Esophagus squamous epithelium (tissue), 5 donors: ENCODE results near the gene RASGRF1. TPM values are rescaled to one million over a fixed set of nuclear protein-coding genes. Genes with fewer than 3 reads are reported as not detected.

Experiments
- DNase-seq: peaks from one replicate; lab custom pipeline; 2025; lab: John Stamatoyannopoulos, UW
- H3K27ac ChIP-seq, 4 donors: fragments of 200-600 bp; sonication (generic); one replicate each; pipeline ENCODE4 v1.5.1; 2016 to 2019; ENCODE audit warnings: mild to moderate bottlenecking in 1 of 4
- H3K27me3 ChIP-seq, 4 donors: fragments of 200-600 bp; sonication (generic); 1 replicate in 3 of 4; 2 replicates in 1 of 4; pipeline versions ENCODE4 v1.5.1 to v1.6.0; 2017 to 2021; ENCODE audit warnings: antibody characterized with exemption in 1 of 4
- H3K36me3 ChIP-seq, 3 donors: fragments of 200-600 bp; sonication (generic); one replicate each; pipeline ENCODE4 v1.5.1; 2016 to 2019
- H3K4me1 ChIP-seq, 3 donors: fragments of 200-600 bp; sonication (generic); one replicate each; pipeline ENCODE4 v1.5.1; 2017 to 2019
- H3K4me3 ChIP-seq, 4 donors: fragments of 200-600 bp; sonication (generic); 1 replicate in 3 of 4; 2 replicates in 1 of 4; pipeline ENCODE4 v1.5.1; 2016 to 2019; ENCODE audit warnings: mild to moderate bottlenecking in 2 of 4, moderate library complexity in 1 of 4
- H3K9me3 ChIP-seq, 3 donors: fragments of 200-600 bp; sonication (generic); one replicate each; pipeline ENCODE4 v1.5.1; 2016 to 2019
- POLR2A ChIP-seq, 4 donors: fragments of 450-650 bp; IDR thresholded peaks; one replicate each; pipeline ENCODE4 v1.6.1; 2017; ENCODE audit warnings: antibody characterized with exemption in 4 of 4, mild to moderate bottlenecking in 4 of 4, moderate library complexity in 3 of 4
- WGBS, 2 donors: methylation state at CpG; one replicate each; pipeline ENCODE4 v1.1.5; 2018; 5-methylcytosine and 5-hydroxymethylcytosine counted together
- intact Hi-C: fragments of 100-400 bp; cut with DNase I; formaldehyde crosslinking; loops from one replicate; pipeline ENCODE4 v1.15.0; 2022
- total RNA-seq, 4 donors: library from RNA; depleted of rRNA; stranded (reverse); fragments of >200 nt; gene quantifications; one replicate each; pipeline ENCODE4 v1.1.0, GENCODE V29; 2016
- TF ChIP-seq, protein P1 (sequence below), 6 experiments: fragments of 450-650 bp in 4 of 6; fragments of 200-600 bp in 2 of 6; sonication (generic) in 2 of 6; IDR thresholded peaks; one replicate each; pipeline ENCODE4 v1.5.1; 2016 to 2019; ENCODE audit warnings: antibody characterized with exemption in 6 of 6, mild to moderate bottlenecking in 4 of 6, moderate library complexity in 4 of 6
- donor health status: DM: yes; HTN: yes; CAD: no.

Gene RASGRF1
- total RNA-seq, 4 donors from 2014 or later: 0.23 TPM; not detected in 3

DNA sequence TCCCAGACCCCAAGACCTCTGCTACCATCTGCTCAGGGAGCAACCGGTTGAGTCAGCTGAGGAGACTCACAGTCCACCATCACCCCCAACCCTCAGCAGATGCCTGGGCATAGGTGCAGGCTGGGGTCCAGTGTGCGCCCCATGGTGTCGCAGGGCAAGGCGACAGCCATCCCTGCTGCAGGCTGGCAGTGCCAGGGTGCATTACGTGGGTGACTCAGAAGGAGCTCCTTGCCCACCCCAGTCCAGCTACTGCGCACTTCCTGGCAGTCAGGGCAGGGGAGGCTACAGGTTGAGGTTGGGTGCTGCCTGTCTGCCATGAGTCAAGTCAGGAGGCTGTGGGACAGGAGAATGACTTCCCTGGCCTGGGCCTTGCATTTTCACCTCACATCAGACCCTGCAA, 33.5 kb downstream of the RASGRF1 start:
- Histone ChIP-seq H3K27me3 (peaks cover 0 to 16% (median 0%) of the 10 kb centered on the region in 4 donors), H3K27ac (no peak overlapping the region), H3K9me3 (no peaks in the 10 kb centered on the region), H3K36me3 (no peaks in the 10 kb centered on the region), H3K4me1 (no peaks in the 10 kb centered on the region), H3K4me3 (no peak overlapping the region)
- 100% methylated on average over 1 of the region's 6 CpGs; no CpG with 5 or more reads in 1 of the 2 donors for WGBS, 2 donors
- DNase-seq: no peak
- TF ChIP-seq POLR2A (IDR thresholded peaks at IDR 0.05): no peak
- TF ChIP-seq, protein P1, sequence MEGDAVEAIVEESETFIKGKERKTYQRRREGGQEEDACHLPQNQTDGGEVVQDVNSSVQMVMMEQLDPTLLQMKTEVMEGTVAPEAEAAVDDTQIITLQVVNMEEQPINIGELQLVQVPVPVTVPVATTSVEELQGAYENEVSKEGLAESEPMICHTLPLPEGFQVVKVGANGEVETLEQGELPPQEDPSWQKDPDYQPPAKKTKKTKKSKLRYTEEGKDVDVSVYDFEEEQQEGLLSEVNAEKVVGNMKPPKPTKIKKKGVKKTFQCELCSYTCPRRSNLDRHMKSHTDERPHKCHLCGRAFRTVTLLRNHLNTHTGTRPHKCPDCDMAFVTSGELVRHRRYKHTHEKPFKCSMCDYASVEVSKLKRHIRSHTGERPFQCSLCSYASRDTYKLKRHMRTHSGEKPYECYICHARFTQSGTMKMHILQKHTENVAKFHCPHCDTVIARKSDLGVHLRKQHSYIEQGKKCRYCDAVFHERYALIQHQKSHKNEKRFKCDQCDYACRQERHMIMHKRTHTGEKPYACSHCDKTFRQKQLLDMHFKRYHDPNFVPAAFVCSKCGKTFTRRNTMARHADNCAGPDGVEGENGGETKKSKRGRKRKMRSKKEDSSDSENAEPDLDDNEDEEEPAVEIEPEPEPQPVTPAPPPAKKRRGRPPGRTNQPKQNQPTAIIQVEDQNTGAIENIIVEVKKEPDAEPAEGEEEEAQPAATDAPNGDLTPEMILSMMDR (IDR thresholded peaks at IDR 0.05): no peak
- intact Hi-C loops: no loop called here

DNA sequence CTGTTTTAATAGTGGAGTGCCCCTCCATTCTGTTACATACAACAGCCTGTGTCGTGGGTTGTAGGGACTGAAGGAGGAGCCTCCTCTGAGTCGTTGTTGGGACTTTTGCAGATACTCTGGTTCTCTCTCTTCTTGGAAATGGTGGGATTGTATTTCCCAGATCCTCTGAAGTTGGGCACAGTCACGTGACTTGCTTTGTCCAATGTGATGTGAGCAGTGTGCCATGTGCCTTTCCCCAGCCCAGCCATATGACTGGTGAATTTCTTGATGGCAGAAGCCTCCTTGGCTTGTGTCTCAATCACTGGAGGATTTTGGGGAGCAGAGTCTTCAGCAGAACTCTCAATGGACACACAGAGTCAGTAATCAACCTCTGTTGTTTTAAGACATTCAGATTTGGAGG, 36.2 kb downstream of the RASGRF1 start:
- WGBS, 2 donors: 66 to 68% methylated on average over 3 of the region's 3 CpGs
- Histone ChIP-seq H3K4me3 (no peak overlapping the region), H3K27ac (no peak overlapping the region), H3K36me3 (no peaks in the 10 kb centered on the region), H3K4me1 (no peaks in the 10 kb centered on the region), H3K27me3 (peaks cover 0 to 16% (median 0%) of the 10 kb centered on the region in 4 donors), H3K9me3 (no peaks in the 10 kb centered on the region)
- intact Hi-C loops: no loop called here
- no peak for DNase-seq
- no peak for TF ChIP-seq POLR2A (IDR thresholded peaks at IDR 0.05)

DNA sequence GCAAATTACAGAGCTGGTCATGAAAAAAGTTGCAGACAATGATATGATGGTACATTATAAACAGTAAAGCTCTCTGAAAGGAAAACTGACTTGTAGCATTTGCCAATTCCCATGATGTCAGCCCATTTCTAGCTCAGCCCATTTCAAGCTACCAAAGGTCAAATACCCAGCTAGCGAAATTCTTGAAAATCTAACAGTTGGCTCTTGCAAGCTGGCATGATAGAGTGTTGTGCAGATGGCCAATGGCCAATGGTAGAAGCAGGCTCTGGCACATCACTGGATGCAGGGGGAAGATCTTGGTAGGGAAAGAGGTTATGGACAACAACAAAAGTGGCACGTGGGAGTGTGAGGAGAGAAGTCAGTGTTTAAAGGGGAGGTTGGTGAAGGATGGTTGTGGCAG, 36.7 kb downstream of the RASGRF1 start:
- WGBS, 2 donors: 69 to 77% methylated on average over 2 of the region's 2 CpGs
- Histone ChIP-seq H3K27me3 (peaks cover 0 to 16% (median 0%) of the 10 kb centered on the region in 4 donors), H3K27ac (no peak overlapping the region), H3K9me3 (no peaks in the 10 kb centered on the region), H3K4me1 (no peaks in the 10 kb centered on the region), H3K36me3 (no peaks in the 10 kb centered on the region), H3K4me3 (no peak overlapping the region)
- DNase-seq: no peak
- intact Hi-C loops: no loop called here
- TF ChIP-seq, protein P1 (IDR thresholded peaks at IDR 0.05): no peak

DNA sequence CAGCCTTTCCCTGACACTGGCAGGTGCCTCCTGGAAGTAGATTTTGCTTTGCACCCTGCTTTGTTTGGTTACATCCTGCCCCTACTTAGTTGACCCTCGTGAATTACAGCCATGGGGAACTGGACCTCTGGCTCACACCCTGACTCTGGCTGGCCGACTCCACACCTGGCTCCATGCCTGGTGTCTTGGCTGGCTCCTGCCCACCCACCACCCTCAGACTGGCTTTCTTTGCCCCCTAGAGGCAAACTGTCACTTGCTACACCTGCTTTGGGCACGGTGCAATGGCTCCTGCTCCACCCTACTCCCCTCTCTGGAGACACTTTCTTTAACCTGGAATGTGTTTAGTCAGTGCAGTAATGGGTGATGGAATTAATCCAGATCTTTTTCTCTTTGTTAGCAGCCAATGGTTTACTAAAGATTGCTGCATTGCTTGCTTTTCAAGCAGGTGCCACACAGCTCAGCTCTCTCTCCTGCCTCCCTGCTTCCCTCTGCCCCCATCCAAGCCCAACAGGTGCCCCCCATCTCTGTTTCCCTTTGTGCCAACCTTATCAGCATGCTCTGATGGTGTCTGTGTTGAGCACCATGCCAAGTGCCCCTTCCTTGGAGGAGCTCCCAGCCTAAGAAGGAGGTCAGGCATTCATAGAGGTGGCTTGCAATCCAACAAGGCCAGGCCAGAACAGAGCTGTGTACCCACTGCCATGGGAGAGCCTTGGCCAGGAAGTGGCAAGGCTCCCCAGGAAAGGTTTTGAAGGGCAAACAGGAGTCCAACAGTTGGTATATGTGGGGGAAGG, 38.4 kb downstream of the RASGRF1 start:
- no peaks in the 10 kb centered on the region for H3K9me3 ChIP-seq
- no peak overlapping the region for H3K4me3 ChIP-seq
- no peak for DNase-seq
- intact Hi-C loops: no loop called here
- H3K36me3 ChIP-seq: no peaks in the 10 kb centered on the region
- no peaks in the 10 kb centered on the region for H3K4me1 ChIP-seq
- 20 to 30% methylated on average over 1 to 3 of the region's 3 CpGs for WGBS, 2 donors
- no peak overlapping the region for H3K27ac ChIP-seq
- no peak for TF ChIP-seq POLR2A (IDR thresholded peaks at IDR 0.05)
- TF ChIP-seq, protein P1 (IDR thresholded peaks at IDR 0.05): no peak
- H3K27me3 ChIP-seq: peaks cover 0 to 6% (median 0%) of the 10 kb centered on the region in 4 donors

DNA sequence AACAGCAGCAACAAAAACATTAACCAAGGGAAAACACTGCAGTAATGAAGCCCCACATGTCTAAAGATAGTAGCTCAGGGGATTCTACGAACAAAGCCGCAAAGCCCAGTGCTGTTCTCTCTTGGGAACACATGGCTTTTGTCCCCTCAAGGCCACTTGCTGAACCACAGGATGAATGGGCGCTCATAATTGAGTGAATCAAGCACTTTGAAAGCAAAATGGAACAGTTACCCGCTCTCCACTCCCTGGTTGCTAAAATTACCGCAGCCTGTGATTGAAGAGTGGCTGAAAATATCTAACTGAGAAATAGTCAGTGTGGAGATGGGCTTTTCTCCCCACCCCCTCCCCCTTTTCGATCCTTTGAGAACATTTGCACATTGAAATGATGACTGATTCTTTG, 39.6 kb downstream of the RASGRF1 start:
- Histone ChIP-seq H3K9me3 (no peaks in the 10 kb centered on the region), H3K4me1 (no peaks in the 10 kb centered on the region), H3K4me3 (no peak overlapping the region), H3K27me3 (peaks cover 0 to 6% (median 0%) of the 10 kb centered on the region in 4 donors), H3K36me3 (no peaks in the 10 kb centered on the region), H3K27ac (no peak overlapping the region)
- intact Hi-C loops: no loop called here
- TF ChIP-seq POLR2A (IDR thresholded peaks at IDR 0.05): no peak
- TF ChIP-seq, protein P1 (IDR thresholded peaks at IDR 0.05): no peak
- DNase-seq: no peak
- WGBS, 2 donors: 78 to 85% methylated on average over 6 of the region's 6 CpGs
